ENCODE measurements around the gene BPIFB4. TPM values are rescaled to one million over a fixed set of nuclear protein-coding genes. Genes with fewer than 3 reads are reported as not detected.

BPIFB4 gene
- total and polyA plus RNA-seq, 2 of the 4 experiments (the other 2 are of a cell fraction) = not detected

- CTCF ChIA-PET = interaction anchor here (0.7 kb wide), 1 partner anchor 14 kb away, joined by 3 read pairs; no protein-coding TSS in a partner anchor
- no peak overlapping the region for H3K4ac ChIP-seq (ENCODE audit: low read depth, low read length)
- no peaks in the 10 kb centered on the region for H3K9me3 ChIP-seq (ENCODE audit: control insufficient read depth, insufficient read depth, low read length)
- H3K27ac ChIP-seq (ENCODE audit: insufficient read depth, low read length) = no peak overlapping the region
- H3K4me3 ChIP-seq (ENCODE audit: insufficient read depth, low read depth, low read length) = no peak overlapping the region
- in situ Hi-C loops (cut with MboI; ENCODE audit: low sequenced_read_pairs) (no loop called here), intact Hi-C loops (cut with micrococcal nuclease) (no loop called here), dilution Hi-C loops (cut with HindIII; ENCODE audit: low sequenced_read_pairs, unreplicated experiment) (no loop called here)
- H3K4me1 ChIP-seq (ENCODE audit: control insufficient read depth, insufficient read depth, low read length) = no peaks in the 10 kb centered on the region
- H4K8ac ChIP-seq (ENCODE audit: low read depth in 2 of 2, low read length in 2 of 2) = no peak overlapping the region
- no peak for ATAC-seq (ENCODE audit: low read depth)
- no peak overlapping the region for H3K9ac ChIP-seq (ENCODE audit: low read depth, low read length)
- H3K27me3 ChIP-seq (ENCODE audit: control insufficient read depth, insufficient read depth, low read length) = peaks cover 3% of the 10 kb centered on the region; the same call in 1 of the 2 replicates
- POLR2A ChIA-PET (ENCODE audit: unreplicated experiment) = no interaction called here
- no peaks in the 10 kb centered on the region for H3K79me1 ChIP-seq (ENCODE audit: low read depth in 1 of 2, low read length in 2 of 2)
- H4K5ac ChIP-seq (ENCODE audit: low read depth, low read length) = no peak overlapping the region
- no peak overlapping the region for H3K14ac ChIP-seq (replicated peaks; ENCODE audit: low read depth, low read length)
- H2BK20ac ChIP-seq (ENCODE audit: low read depth, low read length) = no peak overlapping the region
- H2AK5ac ChIP-seq (ENCODE audit: low read depth, low read length) = no peak overlapping the region
- no peak overlapping the region for H3K4me2 ChIP-seq (ENCODE audit: low read depth, low read length)
- H2AK9ac ChIP-seq (replicated peaks; ENCODE audit: low read depth, low read length, poor library complexity) = no peak overlapping the region
- no peak overlapping the region for H4K91ac ChIP-seq (ENCODE audit: insufficient read depth, low read depth, low read length)
- no TSS peak for BruUV-seq (replicated peaks)
- no peak overlapping the region for H3K23ac ChIP-seq (ENCODE audit: low read depth, low read length)
- H2AFZ ChIP-seq (replicated peaks; ENCODE audit: low read length, poor library complexity) = no peak overlapping the region
- H2BK15ac ChIP-seq (ENCODE audit: low read depth, low read length) = no peak overlapping the region
- no peak overlapping the region for H3K56ac ChIP-seq (ENCODE audit: extremely low read depth, insufficient read depth, low read length)
- TF ChIP-seq MXI1 (IDR thresholded peaks at IDR 0.05; ENCODE audit: borderline replicate concordance, low read depth, low read length) = no peak
- TF ChIP-seq POLR2A (IDR thresholded peaks at IDR 0.05; ENCODE audit: low read depth, low read length) = no peak
- TF ChIP-seq CTCF (conservative IDR thresholded peaks at IDR 0.05; ENCODE audit: low read depth, low read length) = no peak
- TF ChIP-seq BHLHE40 (IDR thresholded peaks at IDR 0.05; ENCODE audit: low read depth, low read length) = no peak
- TF ChIP-seq, protein P1, sequence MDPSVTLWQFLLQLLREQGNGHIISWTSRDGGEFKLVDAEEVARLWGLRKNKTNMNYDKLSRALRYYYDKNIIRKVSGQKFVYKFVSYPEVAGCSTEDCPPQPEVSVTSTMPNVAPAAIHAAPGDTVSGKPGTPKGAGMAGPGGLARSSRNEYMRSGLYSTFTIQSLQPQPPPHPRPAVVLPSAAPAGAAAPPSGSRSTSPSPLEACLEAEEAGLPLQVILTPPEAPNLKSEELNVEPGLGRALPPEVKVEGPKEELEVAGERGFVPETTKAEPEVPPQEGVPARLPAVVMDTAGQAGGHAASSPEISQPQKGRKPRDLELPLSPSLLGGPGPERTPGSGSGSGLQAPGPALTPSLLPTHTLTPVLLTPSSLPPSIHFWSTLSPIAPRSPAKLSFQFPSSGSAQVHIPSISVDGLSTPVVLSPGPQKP (IDR thresholded peaks at IDR 0.05; ENCODE audit: borderline replicate concordance, low read depth, low read length) = no peak
- no peak for TF ChIP-seq MAZ (IDR thresholded peaks at IDR 0.05; ENCODE audit: borderline replicate concordance, low read depth, low read length)
- no peak for TF ChIP-seq MAFK (IDR thresholded peaks at IDR 0.05; ENCODE audit: low read depth, low read length)
- no peak for TF ChIP-seq CHD1 (IDR thresholded peaks at IDR 0.05; ENCODE audit: low read depth, low read length)
- no peaks in the 10 kb centered on the region for H4K20me1 ChIP-seq (ENCODE audit: insufficient read depth, low read length)
- no peaks in the 10 kb centered on the region for H3K36me3 ChIP-seq (ENCODE audit: control insufficient read depth, insufficient read depth, low read length)
- no CpG with 5 or more reads among the region's 3 CpGs for WGBS, 2 experiments (ENCODE audit: extremely low coverage in 2 of 2, insufficient read length in 1 of 2)
- DNase-seq = no peak
- H2BK120ac ChIP-seq (ENCODE audit: low read depth, low read length) = no peak overlapping the region
- no peak overlapping the region for H3K18ac ChIP-seq (ENCODE audit: low read depth, low read length)
- H2BK5ac ChIP-seq (ENCODE audit: low read depth, low read length, poor library complexity, severe bottlenecking) = no peak overlapping the region
- 0 out of 2 replicates have a peak, but pooled peaks cover 3% of the 10 kb centered on the region for H3K9me1 ChIP-seq (ENCODE audit: insufficient read depth, low read length)
Observed at GRCh38 chr20:33103556-33103955, 24.1 kb downstream of the BPIFB4 start.

Measured in IMR-90 (cell line).